CD4-positive, alpha-beta memory T cell (primary cell): ENCODE data around the gene SIVA1. TPM values are rescaled to one million over a fixed set of nuclear protein-coding genes. Genes with fewer than 3 reads are reported as not detected.

Experiments used
- CTCF ChIA-PET: fragments of 350-600 bp; sonication (Branson Sonifier 250); formaldehyde crosslinking; loops from one replicate; lab custom pipeline; 2021; ENCODE audit warnings: inconsistent platforms; ENCODE audit not compliant: partially characterized antibody; lab: Charles Lee
- POLR2A ChIA-PET: fragments of 350-600 bp; sonication (Branson Sonifier 250); formaldehyde crosslinking; loops from one replicate; lab custom pipeline; 2021; ENCODE audit not compliant: partially characterized antibody; lab: Charles Lee
- DNase-seq, 5 donors: peaks; one replicate each; pipeline versions ENCODE4 v3.0.0 to v3.0.0-alpha.2; 2020 to 2022; ENCODE audit warnings: mixed read lengths in 1 of 5
- H3K27ac ChIP-seq: one replicate; pipeline ENCODE4 v1.7.0; 2013; ENCODE audit warnings: low read depth, low read length
- H3K27me3 ChIP-seq: 2 replicates; pipeline ENCODE4 v1.7.0; 2013; ENCODE audit warnings: mild to moderate bottlenecking, low read length, moderate library complexity; ENCODE audit not compliant: insufficient read depth
- H3K36me3 ChIP-seq: 2 replicates; pipeline ENCODE4 v1.7.0; 2013; ENCODE audit warnings: mild to moderate bottlenecking, low read length, moderate library complexity; ENCODE audit not compliant: insufficient read depth
- H3K4me1 ChIP-seq: 2 replicates; pipeline ENCODE4 v1.7.0; 2013; ENCODE audit warnings: mild to moderate bottlenecking, low read length, moderate library complexity; ENCODE audit not compliant: insufficient read depth
- H3K4me3 ChIP-seq, 2 donors: one replicate each; pipeline ENCODE4 v1.7.0; 2013; ENCODE audit warnings: low read length in 2 of 2, mild to moderate bottlenecking in 1 of 2
- H3K9me3 ChIP-seq, 2 donors: one replicate each; pipeline ENCODE4 v1.7.0; 2013; ENCODE audit warnings: low read length in 2 of 2, control low read depth in 1 of 2; ENCODE audit not compliant: control insufficient read depth in 1 of 2
- H3K27ac Mint-ChIP-seq, 7 donors: one replicate each; pipeline ENCODE4 v1.8.0; 2020 to 2021; ENCODE audit warnings: mixed read lengths in 7 of 7, mild to moderate bottlenecking in 6 of 7, inconsistent platforms in 3 of 7, moderate library complexity in 3 of 7
- H3K27me3 Mint-ChIP-seq, 2 donors: one replicate each; pipeline ENCODE4 v1.8.0; 2020 to 2021; ENCODE audit warnings: mixed read lengths in 2 of 2
- H3K36me3 Mint-ChIP-seq, 2 donors: one replicate each; pipeline ENCODE4 v1.8.0; 2020 to 2021; ENCODE audit warnings: mixed read lengths in 2 of 2, inconsistent platforms in 1 of 2, mild to moderate bottlenecking in 1 of 2
- H3K4me1 Mint-ChIP-seq, 4 donors: one replicate each; pipeline ENCODE4 v1.8.0; 2020 to 2021; ENCODE audit warnings: mixed read lengths in 4 of 4, mild to moderate bottlenecking in 1 of 4
- H3K4me3 Mint-ChIP-seq, 8 donors: one replicate each; pipeline ENCODE4 v1.8.0; 2020 to 2021; ENCODE audit warnings: mixed read lengths in 8 of 8, mild to moderate bottlenecking in 7 of 8, moderate library complexity in 6 of 8, inconsistent platforms in 3 of 8
- H3K9me3 Mint-ChIP-seq, 8 donors: one replicate each; pipeline ENCODE4 v1.8.0; 2020 to 2021; ENCODE audit warnings: mixed read lengths in 8 of 8, mild to moderate bottlenecking in 5 of 8, inconsistent platforms in 3 of 8, moderate library complexity in 1 of 8
- intact Hi-C: fragments of 100-400 bp; cut with micrococcal nuclease; formaldehyde crosslinking; loops from one replicate; pipeline ENCODE4 v1.15.1; 2023
- polyA plus RNA-seq, 2 donors: library from polyadenylated mRNA; unstranded; fragments of 300-500 nt; fragmentation: Illumina TruSeq; gene quantifications; one replicate each; pipeline ENCODE4 v1.2.3, GENCODE V29; 2021
- total RNA-seq, 2 experiments: library from RNA; stranded (reverse); gene quantifications; one replicate each; pipeline ENCODE4 v1.2.3, GENCODE V29; 2021

SIVA1 gene
- total and polyA plus RNA-seq, 4 experiments from 2014 or later = 69.3 to 266 (median 144) TPM

DNA sequence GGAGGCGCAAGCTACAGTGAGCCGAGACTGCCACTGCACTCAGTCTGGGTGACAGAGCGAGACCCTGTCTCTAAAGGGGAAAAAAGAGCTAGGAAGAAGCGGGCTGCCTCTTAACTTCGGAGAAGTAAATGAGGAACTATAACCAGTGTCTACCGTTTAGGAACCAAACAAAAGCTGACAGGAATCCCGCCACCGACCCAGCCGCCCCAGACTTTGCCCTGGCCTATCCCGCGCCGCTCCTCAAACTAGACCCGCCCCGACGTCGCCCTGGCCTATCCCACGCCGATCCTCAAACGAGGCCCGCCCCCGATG, 568 bp upstream of the SIVA1 start:
- ChIA-PET POLR2A (interaction anchor here (0.6 to 2.8 kb wide), 20 partner anchors 8 to 562 kb away, joined by 3 to 27 read pairs (median 4); partner anchors contain the start of genes ADSS1, AKT1, BRF1 and CDCA4), CTCF (interaction anchor here (0.9 to 3.5 kb wide), 8 partner anchors 11 to 87 kb away, joined by 3 to 17 read pairs (median 9); partner anchors contain the start of gene ADSS1)
- peak overlapping the region; percentile 53 to 93 for H3K4me3 ChIP-seq
- no peaks in the 10 kb centered on the region for H3K27me3 Mint-ChIP-seq
- peaks cover 16 to 41% (median 29%) of the 10 kb centered on the region in 4 donors for H3K4me1 Mint-ChIP-seq
- intact Hi-C loops = loop anchor here (1.0 to 5.0 kb wide), 5 partner anchors 28 to 270 kb away; partner anchors contain the start of genes ADSS1, AKT1, CDCA4 and INF2
- peak overlapping the region; percentile 88 to 95 (median 94) for H3K27ac Mint-ChIP-seq
- peak overlapping the region; percentile 79 for H3K27ac ChIP-seq
- H3K9me3 ChIP-seq = no peaks in the 10 kb centered on the region
- peaks cover 17% of the 10 kb centered on the region for H3K36me3 ChIP-seq
- no peaks in the 10 kb centered on the region for H3K27me3 ChIP-seq
- peak overlapping the region; percentile 82 to 96 (median 91) for H3K4me3 Mint-ChIP-seq
- H3K36me3 Mint-ChIP-seq = peaks cover 0 to 36% of the 10 kb centered on the region in 2 donors
- DNase-seq = no peak
- H3K9me3 Mint-ChIP-seq = peaks cover 0 to 3% (median 0%) of the 10 kb centered on the region in 8 donors
- H3K4me1 ChIP-seq = peaks cover 25% of the 10 kb centered on the region

- Mint-ChIP-seq H3K36me3 (peaks cover 0 to 44% of the 10 kb centered on the region in 2 donors), H3K4me3 (peak overlapping the region; percentile 84 to 96 (median 90)), H3K9me3 (peaks cover 0 to 3% (median 0%) of the 10 kb centered on the region in 8 donors), H3K27ac (peak overlapping the region; percentile 73 to 94 (median 91)), H3K27me3 (no peaks in the 10 kb centered on the region), H3K4me1 (peaks cover 16 to 41% (median 29%) of the 10 kb centered on the region in 4 donors)
- H3K4me1 ChIP-seq = peaks cover 25% of the 10 kb centered on the region
- H3K9me3 ChIP-seq = no peaks in the 10 kb centered on the region
- DNase-seq = peak in 4 of 5 donors; percentile 13 to 44 (median 16)
- peak overlapping the region; percentile 57 to 93 for H3K4me3 ChIP-seq
- ChIA-PET CTCF (interaction anchor here (1.2 to 3.5 kb wide), 7 partner anchors 13 to 88 kb away, joined by 3 to 17 read pairs (median 13); partner anchors contain the start of gene ADSS1), POLR2A (interaction anchor here (0.8 to 2.8 kb wide), 13 partner anchors 9 to 561 kb away, joined by 3 to 27 read pairs (median 6); partner anchors contain the start of genes ADSS1, AKT1, BRF1 and CEP170B)
- no peaks in the 10 kb centered on the region for H3K27me3 ChIP-seq
- intact Hi-C loops = loop anchor here (5.0 kb wide), 2 partner anchors 66 to 269 kb away; partner anchors contain the start of genes CDCA4 and INF2
- peak overlapping the region; percentile 79 for H3K27ac ChIP-seq
- peaks cover 25% of the 10 kb centered on the region for H3K36me3 ChIP-seq
Observed at GRCh38 chr14:104753528-104754212, 723 bp downstream of the SIVA1 start.

DNA sequence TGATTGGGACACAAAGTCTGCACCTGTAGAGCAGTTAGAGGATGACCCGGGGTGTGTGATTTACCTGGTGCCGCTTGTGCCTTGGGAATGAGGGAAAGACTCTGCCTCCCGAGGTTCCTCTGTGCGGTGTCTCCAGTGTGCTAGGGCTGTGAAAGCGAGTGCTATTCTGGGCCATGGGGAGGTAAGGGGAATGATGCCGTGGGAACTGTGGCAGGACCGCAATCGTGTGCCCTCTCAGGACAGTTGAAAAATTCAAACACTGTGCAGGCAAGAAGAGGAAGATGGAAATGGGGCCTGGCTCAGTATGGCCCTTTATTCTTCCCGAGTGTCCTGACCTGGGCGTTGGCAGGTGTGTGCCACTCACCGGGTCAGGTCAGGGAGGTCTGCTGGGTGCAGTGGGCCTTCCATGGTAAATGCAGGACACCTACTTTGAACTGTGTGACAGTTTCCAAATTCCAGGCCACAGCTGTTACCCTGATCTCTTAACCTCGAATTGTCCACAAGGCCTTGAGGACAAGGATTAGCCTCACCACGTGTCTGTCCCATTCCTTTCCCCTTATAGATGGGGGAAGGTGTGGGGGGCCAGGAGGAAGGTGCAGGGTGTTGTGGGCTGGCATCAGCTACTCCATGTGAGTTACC, 1.4 kb downstream of the SIVA1 start:
- Histone ChIP-seq H3K4me1 (peaks cover 25% of the 10 kb centered on the region), H3K27me3 (no peaks in the 10 kb centered on the region), H3K4me3 (peak overlapping the region; percentile 57 to 93), H3K36me3 (peaks cover 31% of the 10 kb centered on the region), H3K27ac (peak overlapping the region; percentile 79), H3K9me3 (no peaks in the 10 kb centered on the region)
- Mint-ChIP-seq H3K36me3 (peaks cover 0 to 51% of the 10 kb centered on the region in 2 donors), H3K27me3 (no peaks in the 10 kb centered on the region), H3K4me1 (peaks cover 16 to 41% (median 29%) of the 10 kb centered on the region in 4 donors), H3K4me3 (peak overlapping the region; percentile 84 to 96 (median 90)), H3K27ac (peak overlapping the region; percentile 73 to 94 (median 91)), H3K9me3 (peaks cover 0 to 3% (median 0%) of the 10 kb centered on the region in 8 donors)
- intact Hi-C loops = loop anchor here (5.0 kb wide), 2 partner anchors 67 to 268 kb away; partner anchors contain the start of genes CDCA4 and INF2
- ChIA-PET CTCF (interaction anchor here (1.2 to 2.4 kb wide), 2 partner anchors 12 to 72 kb away, joined by 3 to 11 read pairs; no protein-coding TSS in a partner anchor), POLR2A (interaction anchor here (0.9 to 2.8 kb wide), 5 partner anchors 14 to 77 kb away, joined by 3 to 27 read pairs (median 13); partner anchors contain the start of genes ADSS1 and ZBTB42)
- peak in 1 of 5 donors; percentile 28 for DNase-seq

DNA sequence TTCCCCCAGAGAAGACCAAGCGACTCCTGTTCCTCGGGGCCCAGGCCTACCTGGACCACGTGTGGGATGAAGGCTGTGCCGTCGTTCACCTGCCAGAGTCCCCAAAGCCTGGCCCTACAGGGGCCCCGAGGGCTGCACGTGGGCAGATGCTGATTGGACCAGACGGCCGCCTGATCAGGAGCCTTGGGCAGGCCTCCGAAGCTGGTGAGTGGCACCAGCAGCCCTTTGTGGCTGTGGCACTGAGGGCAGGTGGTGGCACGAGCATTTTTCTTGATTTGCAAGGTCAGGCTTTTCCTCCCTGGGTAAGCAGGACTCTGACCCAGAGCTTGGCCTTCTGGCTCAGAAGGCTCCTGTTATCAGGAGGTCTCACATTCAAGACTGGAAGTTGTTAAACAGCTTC, 2.7 kb downstream of the SIVA1 start:
- peaks cover 37% of the 10 kb centered on the region for H3K36me3 ChIP-seq
- peaks cover 0 to 5% (median 0%) of the 10 kb centered on the region in 8 donors for H3K9me3 Mint-ChIP-seq
- no peak overlapping the region for H3K27ac ChIP-seq
- H3K27me3 Mint-ChIP-seq = no peaks in the 10 kb centered on the region
- intact Hi-C loops = no loop called here
- H3K27ac Mint-ChIP-seq = no peak overlapping the region
- H3K27me3 ChIP-seq = no peaks in the 10 kb centered on the region
- DNase-seq = no peak
- CTCF ChIA-PET = interaction anchor here (2.4 kb wide), 1 partner anchor 11 kb away, joined by 11 read pairs; no protein-coding TSS in a partner anchor
- peaks cover 25% of the 10 kb centered on the region for H3K4me1 ChIP-seq
- H3K36me3 Mint-ChIP-seq = peaks cover 0 to 62% of the 10 kb centered on the region in 2 donors
- peak overlapping the region in 3 of 8 donors; percentile 31 to 86 (median 67) for H3K4me3 Mint-ChIP-seq
- H3K4me1 Mint-ChIP-seq = peaks cover 16 to 44% (median 29%) of the 10 kb centered on the region in 4 donors
- H3K9me3 ChIP-seq = no peaks in the 10 kb centered on the region
- H3K4me3 ChIP-seq = no peak overlapping the region
- POLR2A ChIA-PET = interaction anchor here (1.1 kb wide), 1 partner anchor 46 kb away, joined by 3 read pairs; the partner anchor contains the start of gene ZBTB42

DNA sequence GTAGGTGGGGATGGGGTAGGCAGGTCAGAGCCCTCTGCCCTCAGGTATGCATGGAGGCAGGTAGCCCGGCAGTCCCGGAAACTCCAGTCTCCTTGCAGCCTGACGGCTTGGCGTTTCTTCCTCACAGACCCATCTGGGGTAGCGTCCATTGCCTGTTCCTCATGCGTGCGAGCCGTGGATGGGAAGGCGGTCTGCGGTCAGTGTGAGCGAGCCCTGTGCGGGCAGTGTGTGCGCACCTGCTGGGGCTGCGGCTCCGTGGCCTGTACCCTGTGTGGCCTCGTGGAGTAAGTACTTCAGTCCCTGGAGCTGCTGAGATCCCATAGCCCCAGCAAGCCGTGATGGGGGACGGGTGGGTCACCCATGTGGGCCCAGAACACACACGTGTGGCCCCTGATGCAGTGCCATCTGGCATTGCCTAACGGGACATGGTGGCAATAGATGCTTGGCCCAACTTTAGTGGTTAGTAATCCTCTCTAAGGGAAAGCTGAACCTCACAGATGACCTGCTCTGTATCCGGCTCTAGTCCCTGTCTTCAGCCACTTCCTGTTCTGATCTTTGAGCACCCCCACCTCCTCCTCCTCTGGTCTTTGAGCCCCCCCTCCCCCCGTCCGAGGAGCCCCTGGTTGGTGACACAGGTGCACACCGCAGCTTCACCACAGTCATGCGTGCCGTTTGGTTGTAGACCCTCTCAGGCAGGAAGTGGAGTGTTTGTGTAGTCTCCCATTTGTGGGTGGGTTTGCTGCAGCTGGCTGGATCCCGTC, 3.7 kb downstream of the SIVA1 start:
- H3K4me1 Mint-ChIP-seq = peaks cover 16 to 40% (median 30%) of the 10 kb centered on the region in 4 donors
- peak in 1 of 5 donors; percentile 6 for DNase-seq
- peaks cover 7 to 72% of the 10 kb centered on the region in 2 donors for H3K36me3 Mint-ChIP-seq
- Histone ChIP-seq H3K36me3 (peaks cover 40% of the 10 kb centered on the region), H3K9me3 (no peaks in the 10 kb centered on the region), H3K27ac (no peak overlapping the region), H3K27me3 (no peaks in the 10 kb centered on the region), H3K4me3 (no peak overlapping the region), H3K4me1 (peaks cover 25% of the 10 kb centered on the region)
- peak overlapping the region in 2 of 7 donors; percentile 35 to 55 for H3K27ac Mint-ChIP-seq
- POLR2A ChIA-PET = no interaction called here
- H3K4me3 Mint-ChIP-seq = peak overlapping the region in 2 of 8 donors; percentile 29 to 39
- intact Hi-C loops = no loop called here
- peaks cover 0 to 5% (median 0%) of the 10 kb centered on the region in 8 donors for H3K9me3 Mint-ChIP-seq
- H3K27me3 Mint-ChIP-seq = no peaks in the 10 kb centered on the region
- CTCF ChIA-PET = no interaction called here

DNA sequence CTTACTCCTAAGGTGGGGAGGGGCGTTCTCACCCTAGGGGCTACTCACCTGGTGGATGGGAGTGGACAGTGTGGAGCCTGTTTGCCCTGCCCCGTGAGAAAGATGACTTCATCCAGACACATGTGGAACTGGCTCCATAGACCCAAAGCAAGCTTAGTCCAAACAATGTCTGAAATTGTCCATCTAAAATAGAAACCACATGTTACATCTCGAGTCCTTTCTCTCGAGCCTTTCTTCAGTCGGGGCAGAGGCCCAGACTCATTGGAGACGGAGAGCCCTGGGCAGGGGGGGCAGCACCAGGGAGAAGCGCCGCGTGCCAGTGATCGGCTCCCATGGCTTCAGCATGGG, 4.3 kb downstream of the SIVA1 start:
- Histone ChIP-seq H3K27me3 (no peaks in the 10 kb centered on the region), H3K9me3 (no peaks in the 10 kb centered on the region), H3K4me3 (no peak overlapping the region), H3K36me3 (peaks cover 40% of the 10 kb centered on the region), H3K4me1 (peaks cover 20% of the 10 kb centered on the region), H3K27ac (no peak overlapping the region)
- Mint-ChIP-seq H3K27me3 (no peaks in the 10 kb centered on the region), H3K4me1 (peaks cover 17 to 40% (median 30%) of the 10 kb centered on the region in 4 donors), H3K36me3 (peaks cover 11 to 72% of the 10 kb centered on the region in 2 donors), H3K27ac (peak overlapping the region in 2 of 7 donors; percentile 35 to 68), H3K4me3 (no peak overlapping the region), H3K9me3 (peaks cover 0 to 5% (median 0%) of the 10 kb centered on the region in 8 donors)
- intact Hi-C loops = no loop called here
- POLR2A ChIA-PET = no interaction called here
- CTCF ChIA-PET = no interaction called here
- DNase-seq = peak in 1 of 5 donors; percentile 8
